GM10266 (cell line): ENCODE data around the gene TMEM52B.

Experiments used
- DNase-seq: peaks from one replicate; pipeline ENCODE4 v3.0.0; 2012; ENCODE audit errors: extremely low spot score
- TF ChIP-seq, protein P1 (sequence below): IDR thresholded peaks from 2 replicates; pipeline ENCODE4 v1.5.1; 2012; ENCODE audit warnings: mild to moderate bottlenecking, low read depth; ENCODE audit not compliant: control insufficient read depth, insufficient read depth; ENCODE audit errors: missing control alignments

The TMEM52B gene

DNA sequence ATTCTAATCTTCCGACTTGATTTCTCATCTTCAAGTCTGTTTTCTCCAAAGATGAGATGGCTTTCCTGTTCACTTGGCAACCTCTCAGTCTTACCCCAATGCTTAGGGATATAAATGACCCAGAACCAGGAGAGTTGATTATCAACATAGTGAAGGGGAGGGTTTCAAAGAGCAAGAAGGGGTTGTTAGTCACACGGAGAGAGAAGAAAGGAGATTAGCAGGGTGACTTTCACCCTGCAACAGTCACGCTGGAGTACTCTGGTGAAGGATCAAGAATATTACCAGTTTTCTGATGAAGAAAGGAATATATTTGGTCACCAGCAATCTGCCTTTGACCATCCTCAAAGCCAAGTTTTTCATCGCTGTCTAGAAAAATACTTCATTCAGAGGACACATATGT, at the start of gene TMEM52B:
Gene TMEM52B, plus strand, starts transcription at position 212 of the 400 bp plus-strand sequence. CDS start 543 bp downstream, outside the sequence.
- TF ChIP-seq, protein P1, sequence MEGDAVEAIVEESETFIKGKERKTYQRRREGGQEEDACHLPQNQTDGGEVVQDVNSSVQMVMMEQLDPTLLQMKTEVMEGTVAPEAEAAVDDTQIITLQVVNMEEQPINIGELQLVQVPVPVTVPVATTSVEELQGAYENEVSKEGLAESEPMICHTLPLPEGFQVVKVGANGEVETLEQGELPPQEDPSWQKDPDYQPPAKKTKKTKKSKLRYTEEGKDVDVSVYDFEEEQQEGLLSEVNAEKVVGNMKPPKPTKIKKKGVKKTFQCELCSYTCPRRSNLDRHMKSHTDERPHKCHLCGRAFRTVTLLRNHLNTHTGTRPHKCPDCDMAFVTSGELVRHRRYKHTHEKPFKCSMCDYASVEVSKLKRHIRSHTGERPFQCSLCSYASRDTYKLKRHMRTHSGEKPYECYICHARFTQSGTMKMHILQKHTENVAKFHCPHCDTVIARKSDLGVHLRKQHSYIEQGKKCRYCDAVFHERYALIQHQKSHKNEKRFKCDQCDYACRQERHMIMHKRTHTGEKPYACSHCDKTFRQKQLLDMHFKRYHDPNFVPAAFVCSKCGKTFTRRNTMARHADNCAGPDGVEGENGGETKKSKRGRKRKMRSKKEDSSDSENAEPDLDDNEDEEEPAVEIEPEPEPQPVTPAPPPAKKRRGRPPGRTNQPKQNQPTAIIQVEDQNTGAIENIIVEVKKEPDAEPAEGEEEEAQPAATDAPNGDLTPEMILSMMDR = no peak
- no peak for DNase-seq

DNA sequence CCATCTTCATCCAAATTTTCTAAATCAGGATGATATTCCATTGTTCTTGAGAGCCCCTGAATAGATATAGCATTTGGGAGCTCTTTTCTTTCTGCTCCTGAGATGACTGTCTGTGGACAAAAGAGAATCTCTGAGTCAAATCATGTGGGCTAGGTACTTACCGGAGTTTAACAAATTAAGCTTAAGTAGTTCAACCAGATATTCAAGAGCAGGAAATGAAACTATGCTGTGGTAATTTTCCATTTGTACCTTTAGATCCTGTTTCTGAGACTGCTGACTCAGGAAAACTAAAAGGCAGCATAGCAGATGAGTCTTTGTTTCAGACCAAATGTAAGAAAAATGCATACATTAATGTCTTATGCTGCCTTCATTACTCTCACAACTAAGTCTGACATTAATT, 48.8 kb upstream of the TMEM52B start, which contains the start of gene CLEC7A:
Gene CLEC7A, minus strand, starts transcription at position 158 of the 400 bp plus-strand sequence. Its CDS starts 117 bp downstream, at position 41.
- peak; percentile 40 for DNase-seq
- TF ChIP-seq, protein P1 = no peak

DNA sequence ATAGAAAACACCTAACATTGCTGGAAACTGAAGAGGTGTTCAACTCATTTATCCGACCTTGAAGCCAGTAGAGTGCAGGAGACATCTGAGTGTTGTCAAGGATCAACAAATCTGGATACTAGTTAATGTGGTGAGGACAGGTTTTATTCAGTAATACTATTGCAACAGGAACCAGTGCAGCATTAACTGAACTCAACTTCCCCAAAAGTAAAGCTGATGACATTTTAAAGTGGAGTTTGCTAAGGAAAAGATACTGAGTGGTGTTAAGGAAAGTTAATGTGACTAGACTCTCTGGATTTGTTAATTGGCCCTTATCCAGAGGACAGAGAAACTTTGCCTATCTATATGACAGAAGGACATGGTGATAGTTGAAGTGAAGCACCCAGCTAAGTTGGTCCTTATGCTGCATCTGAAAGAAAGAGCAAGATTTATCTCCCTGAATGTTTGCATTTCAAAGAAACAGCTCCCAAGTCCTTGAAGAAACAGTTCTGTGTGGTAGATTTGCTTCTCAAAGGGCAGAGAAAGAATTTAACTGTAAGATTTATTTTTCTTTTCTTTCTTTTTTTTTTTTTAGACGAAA, 47.6 kb upstream of the TMEM52B start:
- TF ChIP-seq, protein P1 = no peak
- DNase-seq = no peak

DNA sequence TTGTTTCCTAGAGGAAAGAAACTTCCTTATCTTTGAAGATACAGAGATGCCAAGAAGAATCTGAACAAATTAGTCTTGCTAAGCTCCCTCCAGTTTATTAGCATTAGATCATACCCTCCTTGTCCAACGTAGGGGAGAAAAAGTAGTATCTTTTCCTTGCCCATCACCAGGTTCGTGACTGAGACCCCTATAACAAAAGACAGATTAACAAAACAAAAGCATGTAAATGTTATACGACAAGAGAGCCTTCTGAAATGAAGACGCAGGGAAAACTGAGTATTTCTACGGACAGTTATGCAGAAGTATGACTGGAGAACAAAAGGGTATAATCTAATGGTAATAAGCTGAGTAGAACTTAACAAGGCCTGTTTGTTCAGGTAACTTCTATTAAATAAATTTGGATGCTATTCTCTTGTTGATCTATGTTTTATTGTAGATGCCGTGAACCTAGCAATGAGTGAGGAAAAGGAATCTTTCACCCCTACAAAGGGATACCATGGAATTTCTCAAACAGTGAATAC, 45.9 kb upstream of the TMEM52B start:
- no peak for DNase-seq
- TF ChIP-seq, protein P1 = no peak

DNA sequence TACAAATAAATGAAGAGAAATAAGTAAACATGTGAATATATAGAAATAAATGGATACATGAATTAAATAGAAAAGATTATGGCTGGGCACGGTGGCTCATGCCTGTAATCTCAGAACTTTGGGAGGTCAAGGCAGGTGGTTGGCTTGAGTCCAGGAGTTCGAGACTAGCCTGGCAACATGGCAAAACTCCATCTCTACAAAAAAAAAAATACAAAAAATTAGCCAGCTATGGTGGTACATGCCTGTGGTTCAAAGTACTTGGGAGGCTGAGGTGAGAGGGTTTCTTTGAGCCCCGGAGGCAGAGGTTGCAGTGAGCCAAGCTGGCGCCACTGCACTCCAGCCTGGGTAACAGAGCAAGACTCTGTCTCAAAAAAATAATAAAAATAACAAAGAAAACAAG, 43.7 kb upstream of the TMEM52B start:
- no peak for DNase-seq
- TF ChIP-seq, protein P1 = no peak

DNA sequence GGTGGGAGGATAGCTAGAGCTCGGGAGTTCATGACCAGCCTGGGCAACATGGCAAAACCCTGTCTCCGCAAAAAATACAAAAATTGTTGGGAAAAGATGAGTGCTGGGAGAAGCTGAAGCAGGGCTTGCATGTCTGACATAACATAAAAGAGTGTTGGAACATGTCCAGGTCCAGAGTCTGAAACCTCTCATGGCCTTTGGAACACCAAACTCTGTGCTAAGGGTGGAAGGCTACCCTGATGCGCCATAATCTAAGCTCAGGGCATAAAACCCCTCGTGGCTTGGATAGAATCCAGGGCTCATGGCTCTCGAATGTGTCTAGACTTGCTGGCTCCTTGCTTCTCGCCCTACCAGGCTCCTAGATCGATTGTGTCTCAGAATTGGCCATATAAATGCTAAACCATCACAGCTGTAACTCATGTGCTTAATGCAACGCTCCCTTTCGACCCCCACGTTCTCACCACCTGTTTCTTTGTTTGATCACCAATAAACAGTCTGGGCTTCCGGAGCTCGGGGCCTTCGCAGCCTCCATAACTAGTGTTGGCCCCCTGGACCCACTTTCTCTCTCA, 42.1 kb upstream of the TMEM52B start:
- TF ChIP-seq, protein P1 = no peak
- no peak for DNase-seq

DNA sequence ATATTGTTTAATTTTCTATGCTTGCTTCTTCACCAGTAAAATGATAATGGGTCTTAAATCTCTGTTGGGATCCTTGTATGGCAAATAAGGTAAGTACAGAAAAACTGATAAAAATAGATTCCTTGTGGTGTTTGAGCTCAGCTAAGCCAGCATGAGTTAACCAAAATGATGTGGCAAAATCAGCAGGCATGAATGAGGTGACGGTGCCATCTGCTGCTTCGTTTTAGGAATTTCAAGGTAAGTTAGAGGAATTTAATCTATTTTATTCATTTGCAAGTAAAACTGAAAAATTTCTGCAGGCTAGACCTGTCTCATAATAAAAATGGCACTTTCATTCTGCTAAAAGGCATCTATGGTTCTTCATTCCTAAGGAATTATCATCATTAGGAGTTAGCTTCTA, 38.8 kb upstream of the TMEM52B start:
- TF ChIP-seq, protein P1 = peak; percentile 46
- DNase-seq = peak; percentile 22
